CD4-positive, alpha-beta T cell (primary cell): Measurements from ENCODE around the gene TENM4. TPM values are rescaled to one million over a fixed set of nuclear protein-coding genes. Genes with fewer than 3 reads are reported as not detected.

Experiments
- ATAC-seq: fragments of 200-7000 bp; cut with Tn5 transposase; one replicate; pipeline ENCODE4 v1.10.0; 2022; ENCODE audit warnings: mild to moderate bottlenecking; ENCODE audit not compliant: poor library complexity
- CTCF ChIA-PET: fragments of 350-600 bp; sonication (Branson Sonifier 250); formaldehyde crosslinking; loops from one replicate; lab custom pipeline; 2021; ENCODE audit warnings: antibody characterized with exemption, inconsistent platforms; lab: Charles Lee
- POLR2A ChIA-PET: fragments of 350-600 bp; sonication (Branson Sonifier 250); formaldehyde crosslinking; loops from one replicate; lab custom pipeline; 2021; ENCODE audit warnings: antibody characterized with exemption, inconsistent platforms; lab: Charles Lee
- DNase-seq, 14 experiments: peaks; one replicate each; pipeline ENCODE4 v3.0.0-alpha.2; 2013 to 2020; ENCODE audit warnings: mixed read lengths in 2 of 14
- H3K27ac ChIP-seq, 2 donors: one replicate each; pipeline versions ENCODE4 v1.5.1 to v1.7.0; 2013; ENCODE audit warnings: low read length in 2 of 2, low read depth in 1 of 2, mild to moderate bottlenecking in 1 of 2
- H3K27me3 ChIP-seq, 2 experiments: 1 replicate in 1 of 2; 2 replicates in 1 of 2; pipeline versions ENCODE4 v1.6.1 to v1.7.0; 2013; ENCODE audit warnings: low read length in 2 of 2, control low read depth in 1 of 2, mild to moderate bottlenecking in 1 of 2, moderate library complexity in 1 of 2; ENCODE audit not compliant: insufficient read depth in 2 of 2, control insufficient read depth in 1 of 2
- H3K36me3 ChIP-seq: one replicate; pipeline ENCODE4 v1.6.1; 2013; ENCODE audit warnings: low read length, control low read depth; ENCODE audit not compliant: insufficient read depth
- H3K4me1 ChIP-seq: one replicate; pipeline ENCODE4 v1.6.1; 2013; ENCODE audit warnings: low read length, control low read depth; ENCODE audit not compliant: insufficient read depth
- H3K4me3 ChIP-seq: one replicate; pipeline ENCODE4 v1.5.1; 2013; ENCODE audit warnings: mild to moderate bottlenecking, low read length, moderate library complexity
- H3K9me3 ChIP-seq, 2 experiments: 1 replicate in 1 of 2; 2 replicates in 1 of 2; pipeline versions ENCODE4 v1.6.1 to v1.7.0; 2013; ENCODE audit warnings: low read length in 2 of 2, mild to moderate bottlenecking in 2 of 2, control low read depth in 1 of 2, moderate library complexity in 1 of 2; ENCODE audit not compliant: control insufficient read depth in 1 of 2, insufficient read depth in 1 of 2
- H3K27ac Mint-ChIP-seq: one replicate; pipeline ENCODE4 v1.8.0; 2020; ENCODE audit warnings: mixed read lengths
- H3K27me3 Mint-ChIP-seq: one replicate; pipeline ENCODE4 v1.8.0; 2021; ENCODE audit warnings: mixed read lengths
- H3K36me3 Mint-ChIP-seq: one replicate; pipeline ENCODE4 v1.8.0; 2021; ENCODE audit warnings: low read depth, mixed read lengths
- H3K4me1 Mint-ChIP-seq: one replicate; pipeline ENCODE4 v1.8.0; 2021; ENCODE audit warnings: low read depth, mixed read lengths
- H3K4me3 Mint-ChIP-seq: one replicate; pipeline ENCODE4 v1.8.0; 2020; ENCODE audit warnings: mild to moderate bottlenecking, mixed read lengths
- H3K9me3 Mint-ChIP-seq: one replicate; pipeline ENCODE4 v1.8.0; 2020; ENCODE audit warnings: mixed read lengths
- CTCF ChIP-seq: fragments of 200-600 bp; IDR thresholded peaks from one replicate; pipeline ENCODE4 v1.8.0; 2022; ENCODE audit warnings: antibody characterized with exemption, mild to moderate bottlenecking
- intact Hi-C, 2 experiments: fragments of 100-400 bp; cut with DNase I in 1 of 2; cut with micrococcal nuclease in 1 of 2; formaldehyde crosslinking; loops; one replicate each; pipeline versions ENCODE4 v1.15.1 to v1.9.0; 2023 to 2025; cut with DNase I, micrococcal nuclease
- total RNA-seq, 174 experiments: library from RNA in 2 of 174; stranded (reverse) in 2 of 174; gene quantifications; one replicate each; pipeline ENCODE4 v1.2.3 and lab custom pipeline; 2021 to 2026

TENM4 gene
- total RNA-seq, 2 experiments from 2014 or later, result 0.22 to 0.31 TPM

GRCh38 chr11:79168530-79169110, 272.2 kb downstream of the TENM4 start:
- H3K4me1 Mint-ChIP-seq, result no peaks in the 10 kb centered on the region
- CTCF ChIA-PET, result no interaction called here
- H3K36me3 Mint-ChIP-seq, result no peaks in the 10 kb centered on the region

GRCh38 chr11:79167510-79168188, 273.2 kb downstream of the TENM4 start:
- ChIA-PET CTCF (no interaction called here), POLR2A (no interaction called here)
- H3K4me3 Mint-ChIP-seq, result no peak overlapping the region
- no peaks in the 10 kb centered on the region for H3K4me1 Mint-ChIP-seq
- ATAC-seq (no peak), DNase-seq (no peak)
- H3K27ac ChIP-seq, result no peak overlapping the region
- no peaks in the 10 kb centered on the region for H3K9me3 Mint-ChIP-seq
- H3K36me3 Mint-ChIP-seq, result no peaks in the 10 kb centered on the region
- no peaks in the 10 kb centered on the region for H3K4me1 ChIP-seq
- intact Hi-C loops, result no loop called here
- no peaks in the 10 kb centered on the region for H3K36me3 ChIP-seq
- peaks cover 0 to 2% of the 10 kb centered on the region in 2 experiments for H3K9me3 ChIP-seq
- no peak overlapping the region for H3K27ac Mint-ChIP-seq
- TF ChIP-seq CTCF, result no peak
- H3K27me3 ChIP-seq, result no peaks in the 10 kb centered on the region
- peaks cover 10% of the 10 kb centered on the region for H3K27me3 Mint-ChIP-seq
- H3K4me3 ChIP-seq, result no peak overlapping the region

More at GRCh38 chr11:79168530-79169110, 272.2 kb downstream of the TENM4 start:
- ATAC-seq, result no peak
- Mint-ChIP-seq H3K27me3 (peaks cover 10% of the 10 kb centered on the region), H3K27ac (no peak overlapping the region), H3K4me3 (no peak overlapping the region), H3K9me3 (no peaks in the 10 kb centered on the region)
- no peak for TF ChIP-seq CTCF
- intact Hi-C loops, result no loop called here
- POLR2A ChIA-PET, result no interaction called here
- no peaks in the 10 kb centered on the region for H3K4me1 ChIP-seq
- peaks cover 0 to 4% of the 10 kb centered on the region in 2 experiments for H3K9me3 ChIP-seq
- no peak overlapping the region for H3K4me3 ChIP-seq
- no peaks in the 10 kb centered on the region for H3K36me3 ChIP-seq
- H3K27ac ChIP-seq, result no peak overlapping the region
- H3K27me3 ChIP-seq, result no peaks in the 10 kb centered on the region
- no peak for DNase-seq

- ChIA-PET POLR2A (no interaction called here), CTCF (no interaction called here)
- Mint-ChIP-seq H3K27me3 (peaks cover 10% of the 10 kb centered on the region), H3K4me1 (no peaks in the 10 kb centered on the region), H3K4me3 (no peak overlapping the region), H3K9me3 (no peaks in the 10 kb centered on the region), H3K36me3 (no peaks in the 10 kb centered on the region), H3K27ac (no peak overlapping the region)
- TF ChIP-seq CTCF, result no peak
- H3K4me1 ChIP-seq, result no peaks in the 10 kb centered on the region
- no peaks in the 10 kb centered on the region for H3K9me3 ChIP-seq
- intact Hi-C loops, result no loop called here
- H3K27ac ChIP-seq, result no peak overlapping the region
- H3K36me3 ChIP-seq, result no peaks in the 10 kb centered on the region
- no peak for ATAC-seq
- H3K27me3 ChIP-seq, result peaks cover 2 to 3% of the 10 kb centered on the region in 2 experiments
- no peak for DNase-seq
- no peak overlapping the region for H3K4me3 ChIP-seq
Measured at GRCh38 chr11:79165908-79166307, 274.9 kb downstream of the TENM4 start.
